ENCODE results near the gene FMNL1. TPM values are rescaled to one million over a fixed set of nuclear protein-coding genes. Genes with fewer than 3 reads are reported as not detected.
A peak's percentile ranks its signal among the peaks of the same experiment; 100 is the strongest.

Gene FMNL1
- total RNA-seq, 1 donor from 2014 or later: 30.7 TPM

- no peak for DNase-seq (ENCODE audit: low spot score)
Measured at GRCh38 chr17:45256114-45256966, 34.7 kb downstream of the FMNL1 start.

- no peak for DNase-seq (ENCODE audit: low spot score)
Measured at GRCh38 chr17:45257115-45257514, 35.4 kb downstream of the FMNL1 start.

- no peak for DNase-seq (ENCODE audit: low spot score)
Measured at GRCh38 chr17:45258981-45259380, 37.3 kb downstream of the FMNL1 start.

GRCh38 chr17:45260204-45260783 is 38.6 kb downstream of the FMNL1 start:
- no peak for DNase-seq (ENCODE audit: low spot score)

- DNase-seq (ENCODE audit: low spot score): no peak
Measured at GRCh38 chr17:45261577-45262515, 40.2 kb downstream of the FMNL1 start, which contains the start of gene SPATA32. Gene SPATA32 (minus strand): TSS chr17:45262094. CDS start chr17:45262016, 78 bp downstream.

GRCh38 chr17:45262516-45263476 is 41.1 kb downstream of the FMNL1 start:
- no peak for DNase-seq (ENCODE audit: low spot score)

GRCh38 chr17:45263477-45263860 is 41.8 kb downstream of the FMNL1 start:
- no peak for DNase-seq (ENCODE audit: low spot score)

GRCh38 chr17:45264430-45264829 is 42.7 kb downstream of the FMNL1 start:
- DNase-seq (ENCODE audit: low spot score): no peak

GRCh38 chr17:45264988-45265387 is 43.3 kb downstream of the FMNL1 start:
- DNase-seq (ENCODE audit: low spot score): no peak

GRCh38 chr17:45265821-45266220 is 44.1 kb downstream of the FMNL1 start:
- DNase-seq (ENCODE audit: low spot score): no peak

- no peak for DNase-seq (ENCODE audit: low spot score)
Measured at GRCh38 chr17:45266372-45266926, 44.8 kb downstream of the FMNL1 start.

- no peak for DNase-seq (ENCODE audit: low spot score)
Measured at GRCh38 chr17:45267436-45268055, 45.9 kb downstream of the FMNL1 start.

GRCh38 chr17:45269912-45270311 is 48.2 kb downstream of the FMNL1 start:
- DNase-seq (ENCODE audit: low spot score): no peak

- DNase-seq (ENCODE audit: low spot score): no peak
Measured at GRCh38 chr17:45270828-45271418, 49.2 kb downstream of the FMNL1 start.

- DNase-seq (ENCODE audit: low spot score): no peak
Measured at GRCh38 chr17:45271603-45272002, 49.9 kb downstream of the FMNL1 start.

- DNase-seq (ENCODE audit: low spot score): no peak
Measured at GRCh38 chr17:45273551-45273957, 51.9 kb downstream of the FMNL1 start.

GRCh38 chr17:45274033-45274432 is 52.3 kb downstream of the FMNL1 start:
- DNase-seq (ENCODE audit: low spot score): no peak

GRCh38 chr17:45276031-45276430 is 54.3 kb downstream of the FMNL1 start:
- no peak for DNase-seq (ENCODE audit: low spot score)

GRCh38 chr17:45277216-45277849 is 55.6 kb downstream of the FMNL1 start:
- peak; percentile 95 for DNase-seq (ENCODE audit: low spot score)

All from mucosa of gallbladder (tissue), 1 donor.